ENCODE results near the gene EEA1.

GRCh38 chr12:92912052-92912451 lies 17.0 kb downstream of the EEA1 start:
- TF ChIP-seq POLR2A (IDR thresholded peaks at IDR 0.05) (no peak), CTCF (IDR thresholded peaks at IDR 0.05 in 4 of 5, conservative IDR thresholded peaks at IDR 0.05 in 1 of 5) (no peak)

Measured in gastrocnemius medialis (tissue), 4 donors.